ENCODE data around the gene SNX19.

Gene SNX19

DNA sequence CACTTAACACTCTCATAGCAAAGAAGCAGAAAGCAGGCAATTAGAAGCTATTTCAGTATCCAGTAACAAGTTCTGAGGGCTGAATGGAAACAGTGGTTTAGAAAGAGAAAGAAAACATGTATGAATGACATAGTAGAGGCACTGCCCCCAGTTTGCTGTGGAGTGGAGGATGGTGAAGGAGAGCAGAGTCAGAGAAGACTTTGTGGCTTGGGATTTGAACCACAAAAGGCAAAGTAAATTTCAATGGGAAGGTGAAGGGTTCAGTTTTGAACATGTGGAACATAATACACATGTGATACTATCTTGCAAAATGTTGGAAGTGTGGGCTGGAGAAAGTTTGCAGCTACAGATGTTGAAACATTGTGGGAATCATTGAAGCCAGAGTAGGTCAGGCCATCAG, 81.4 kb downstream of the SNX19 start:
- Histone ChIP-seq H3K9ac (ENCODE audit: low read length) (no peak overlapping the region), H3F3A (ENCODE audit: insufficient read depth, low read length) (no peaks in the 10 kb centered on the region), H3K79me2 (ENCODE audit: insufficient read depth, low read length) (no peaks in the 10 kb centered on the region), H2AFZ (ENCODE audit: low read length) (no peak overlapping the region), H3K36me3 (ENCODE audit: insufficient read depth, low read length) (no peaks in the 10 kb centered on the region), H3K27me3 (ENCODE audit: insufficient read depth, low read length) (no peaks in the 10 kb centered on the region), H4K20me1 (ENCODE audit: insufficient read depth, low read length) (no peaks in the 10 kb centered on the region), H3K4me3 (ENCODE audit: low read depth, low read length, poor library complexity, severe bottlenecking) (no peak overlapping the region), H3K27ac (ENCODE audit: low read depth, low read length, poor library complexity, severe bottlenecking) (no peak overlapping the region), H3K9me3 (ENCODE audit: low read length) (no peaks in the 10 kb centered on the region), H3K9me2 (ENCODE audit: low read depth, low read length) (no peaks in the 10 kb centered on the region), H3K4me2 (ENCODE audit: low read length) (no peak overlapping the region), H3K4me1 (ENCODE audit: insufficient read depth, low read length, severe bottlenecking) (no peaks in the 10 kb centered on the region)
- TF ChIP-seq, protein P1, sequence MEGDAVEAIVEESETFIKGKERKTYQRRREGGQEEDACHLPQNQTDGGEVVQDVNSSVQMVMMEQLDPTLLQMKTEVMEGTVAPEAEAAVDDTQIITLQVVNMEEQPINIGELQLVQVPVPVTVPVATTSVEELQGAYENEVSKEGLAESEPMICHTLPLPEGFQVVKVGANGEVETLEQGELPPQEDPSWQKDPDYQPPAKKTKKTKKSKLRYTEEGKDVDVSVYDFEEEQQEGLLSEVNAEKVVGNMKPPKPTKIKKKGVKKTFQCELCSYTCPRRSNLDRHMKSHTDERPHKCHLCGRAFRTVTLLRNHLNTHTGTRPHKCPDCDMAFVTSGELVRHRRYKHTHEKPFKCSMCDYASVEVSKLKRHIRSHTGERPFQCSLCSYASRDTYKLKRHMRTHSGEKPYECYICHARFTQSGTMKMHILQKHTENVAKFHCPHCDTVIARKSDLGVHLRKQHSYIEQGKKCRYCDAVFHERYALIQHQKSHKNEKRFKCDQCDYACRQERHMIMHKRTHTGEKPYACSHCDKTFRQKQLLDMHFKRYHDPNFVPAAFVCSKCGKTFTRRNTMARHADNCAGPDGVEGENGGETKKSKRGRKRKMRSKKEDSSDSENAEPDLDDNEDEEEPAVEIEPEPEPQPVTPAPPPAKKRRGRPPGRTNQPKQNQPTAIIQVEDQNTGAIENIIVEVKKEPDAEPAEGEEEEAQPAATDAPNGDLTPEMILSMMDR (IDR thresholded peaks at IDR 0.05; ENCODE audit: low read length): no peak
- TF ChIP-seq EZH2 (IDR thresholded peaks at IDR 0.05; ENCODE audit: borderline replicate concordance, low read length): no peak

- Histone ChIP-seq H3K36me3 (ENCODE audit: insufficient read depth, low read length) (no peaks in the 10 kb centered on the region), H3K27ac (ENCODE audit: low read depth, low read length, poor library complexity, severe bottlenecking) (no peak overlapping the region), H3K9ac (ENCODE audit: low read length) (no peak overlapping the region), H3K27me3 (ENCODE audit: insufficient read depth, low read length) (no peaks in the 10 kb centered on the region), H3F3A (ENCODE audit: insufficient read depth, low read length) (no peaks in the 10 kb centered on the region), H3K4me1 (ENCODE audit: insufficient read depth, low read length, severe bottlenecking) (no peaks in the 10 kb centered on the region), H3K4me3 (ENCODE audit: low read depth, low read length, poor library complexity, severe bottlenecking) (no peak overlapping the region), H3K79me2 (ENCODE audit: insufficient read depth, low read length) (no peaks in the 10 kb centered on the region), H3K9me3 (ENCODE audit: low read length) (no peaks in the 10 kb centered on the region), H2AFZ (ENCODE audit: low read length) (no peak overlapping the region), H4K20me1 (ENCODE audit: insufficient read depth, low read length) (no peaks in the 10 kb centered on the region), H3K9me2 (ENCODE audit: low read depth, low read length) (no peaks in the 10 kb centered on the region), H3K4me2 (ENCODE audit: low read length) (no peak overlapping the region)
- no peak for TF ChIP-seq EZH2 (IDR thresholded peaks at IDR 0.05; ENCODE audit: borderline replicate concordance, low read length)
- TF ChIP-seq, protein P1 (IDR thresholded peaks at IDR 0.05; ENCODE audit: low read length): no peak
Measured at GRCh38 chr11:130832566-130833425, 83.5 kb downstream of the SNX19 start.

DNA sequence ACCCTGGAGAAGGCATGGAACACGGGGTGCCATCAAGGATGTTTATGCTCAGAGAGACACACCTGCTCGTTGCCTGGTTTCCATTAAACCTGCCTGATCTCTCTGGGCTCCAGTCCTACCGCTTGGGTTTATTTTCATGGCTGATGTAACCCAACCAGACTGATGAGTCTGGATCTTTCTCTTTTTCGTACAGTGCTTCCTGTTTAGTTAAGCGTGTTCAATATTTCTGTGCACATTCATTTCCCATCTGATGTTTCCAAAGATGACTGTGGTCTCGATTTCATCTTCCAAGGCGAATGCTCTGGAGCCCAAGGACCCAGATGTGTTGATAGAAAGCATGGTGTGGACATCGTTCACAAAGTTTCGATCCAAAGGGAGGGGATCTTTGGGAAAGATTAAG, 84.3 kb downstream of the SNX19 start:
- no peaks in the 10 kb centered on the region for H3K4me1 ChIP-seq (ENCODE audit: insufficient read depth, low read length, severe bottlenecking)
- H3K27me3 ChIP-seq (ENCODE audit: insufficient read depth, low read length): no peaks in the 10 kb centered on the region
- no peak overlapping the region for H3K4me2 ChIP-seq (ENCODE audit: low read length)
- TF ChIP-seq, protein P1 (IDR thresholded peaks at IDR 0.05; ENCODE audit: low read length): no peak
- no peak for TF ChIP-seq EZH2 (IDR thresholded peaks at IDR 0.05; ENCODE audit: borderline replicate concordance, low read length)
- H3K9ac ChIP-seq (ENCODE audit: low read length): no peak overlapping the region
- no peaks in the 10 kb centered on the region for H3K79me2 ChIP-seq (ENCODE audit: insufficient read depth, low read length)
- no peaks in the 10 kb centered on the region for H3F3A ChIP-seq (ENCODE audit: insufficient read depth, low read length)
- no peak overlapping the region for H3K27ac ChIP-seq (ENCODE audit: low read depth, low read length, poor library complexity, severe bottlenecking)
- H3K9me3 ChIP-seq (ENCODE audit: low read length): no peaks in the 10 kb centered on the region
- no peaks in the 10 kb centered on the region for H3K9me2 ChIP-seq (ENCODE audit: low read depth, low read length)
- H2AFZ ChIP-seq (ENCODE audit: low read length): no peak overlapping the region
- no peak overlapping the region for H3K4me3 ChIP-seq (ENCODE audit: low read depth, low read length, poor library complexity, severe bottlenecking)
- no peaks in the 10 kb centered on the region for H3K36me3 ChIP-seq (ENCODE audit: insufficient read depth, low read length)
- H4K20me1 ChIP-seq (ENCODE audit: insufficient read depth, low read length): no peaks in the 10 kb centered on the region

Measured in OCI-LY1 (cell line).